Loucy (cell line): ENCODE data around the gene KCNMA1.

Source experiments
- EZH2phosphoT487 ChIP-seq: fragments of 200-600 bp; IDR thresholded peaks from 2 replicates; pipeline ENCODE4 v1.6.1; 2018; ENCODE audit warnings: antibody characterized with exemption, mild to moderate bottlenecking, moderate library complexity, borderline replicate concordance
- TF ChIP-seq, protein P1 (sequence below): fragments of 200-600 bp; sonication (generic); conservative IDR thresholded peaks from 2 replicates; pipeline ENCODE4 v1.5.1; 2014; ENCODE audit warnings: mild to moderate bottlenecking, antibody characterized with exemption, low read length

DNA sequence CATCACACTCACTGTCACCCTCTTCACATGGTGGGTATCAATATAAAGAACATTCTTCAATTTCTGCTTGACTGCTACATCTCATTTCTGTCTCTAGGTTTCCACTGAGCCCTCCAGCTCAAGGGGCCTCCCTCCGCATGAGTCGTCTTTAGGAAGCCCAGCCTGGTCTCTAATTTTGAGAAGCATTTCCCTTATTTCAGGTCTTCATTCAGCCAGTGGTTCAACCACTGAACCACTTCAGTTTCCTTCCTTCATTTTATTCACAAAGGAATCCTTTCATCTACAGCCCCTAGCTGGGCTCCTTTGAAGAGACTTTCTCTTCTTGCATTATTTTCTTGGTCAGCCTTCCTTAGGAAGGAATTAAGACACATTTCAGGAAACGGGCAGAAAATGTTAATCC, 257.4 kb downstream of the KCNMA1 start:
- TF ChIP-seq, protein P1, sequence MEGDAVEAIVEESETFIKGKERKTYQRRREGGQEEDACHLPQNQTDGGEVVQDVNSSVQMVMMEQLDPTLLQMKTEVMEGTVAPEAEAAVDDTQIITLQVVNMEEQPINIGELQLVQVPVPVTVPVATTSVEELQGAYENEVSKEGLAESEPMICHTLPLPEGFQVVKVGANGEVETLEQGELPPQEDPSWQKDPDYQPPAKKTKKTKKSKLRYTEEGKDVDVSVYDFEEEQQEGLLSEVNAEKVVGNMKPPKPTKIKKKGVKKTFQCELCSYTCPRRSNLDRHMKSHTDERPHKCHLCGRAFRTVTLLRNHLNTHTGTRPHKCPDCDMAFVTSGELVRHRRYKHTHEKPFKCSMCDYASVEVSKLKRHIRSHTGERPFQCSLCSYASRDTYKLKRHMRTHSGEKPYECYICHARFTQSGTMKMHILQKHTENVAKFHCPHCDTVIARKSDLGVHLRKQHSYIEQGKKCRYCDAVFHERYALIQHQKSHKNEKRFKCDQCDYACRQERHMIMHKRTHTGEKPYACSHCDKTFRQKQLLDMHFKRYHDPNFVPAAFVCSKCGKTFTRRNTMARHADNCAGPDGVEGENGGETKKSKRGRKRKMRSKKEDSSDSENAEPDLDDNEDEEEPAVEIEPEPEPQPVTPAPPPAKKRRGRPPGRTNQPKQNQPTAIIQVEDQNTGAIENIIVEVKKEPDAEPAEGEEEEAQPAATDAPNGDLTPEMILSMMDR = no peak
- no peak for TF ChIP-seq EZH2phosphoT487
